GM12878 (cell line): Measurements from ENCODE around the gene SOX5. TPM values are rescaled to one million over a fixed set of nuclear protein-coding genes. Genes with fewer than 3 reads are reported as not detected.

ENCODE experiments used
- ATAC-seq: fragments of 200-7000 bp; cut with Tn5 transposase; 3 replicates; pipeline ENCODE4 v1.9.1; 2020; ENCODE audit warnings: mild to moderate bottlenecking, moderate library complexity
- BruUV-seq: library from RNA; stranded (reverse); fragments of 400-500 nt; replicated peaks from 2 replicates; lab custom pipeline; 2021; lab: Mats Ljungman, UMichigan
- CTCF ChIA-PET: fragments of 300-600 bp; sonication (Branson Sonifier 250); formaldehyde crosslinking; extraction: SDS; loops from one replicate; lab custom pipeline; 2021; ENCODE audit warnings: inconsistent platforms; lab: Yijun Ruan, JAX
- POLR2A ChIA-PET: fragments of 350-600 bp; formaldehyde crosslinking; extraction: SDS; loops from one replicate; lab custom pipeline; 2021; ENCODE audit warnings: inconsistent platforms; lab: Charles Lee
- RAD21 ChIA-PET: fragments of 300-600 bp; sonication (Branson Sonifier 250); formaldehyde crosslinking; loops from one replicate; lab custom pipeline; 2023; ENCODE audit warnings: antibody characterized with exemption; ENCODE audit not compliant: unreplicated experiment; lab: Charles Lee
- SMC1A ChIA-PET: fragments of 300-600 bp; sonication (Branson Sonifier 250); formaldehyde crosslinking; loops from one replicate; lab custom pipeline; 2023; ENCODE audit not compliant: unreplicated experiment, uncharacterized antibody; lab: Charles Lee
- DNase-seq: peaks from one replicate; pipeline ENCODE4 v3.0.0-alpha.2; 2011; ENCODE audit warnings: low read depth, low spot score
- FAIRE-seq: peaks from 3 replicates; lab custom pipeline; 2011; peaks lifted over from hg19 to GRCh38; lab: Jason Lieb, UNC
- H2AFZ ChIP-seq: 2 replicates; pipeline ENCODE4 v1.6.0; 2011; ENCODE audit warnings: low read depth, low read length, control low read depth; ENCODE audit not compliant: control insufficient read depth
- H3K27ac ChIP-seq: 2 replicates; pipeline ENCODE4 v1.5.1; 2011; ENCODE audit warnings: control low read depth; ENCODE audit not compliant: control insufficient read depth, insufficient read depth
- H3K27me3 ChIP-seq, 2 experiments: replicated peaks in 1 of 2; 2 replicates each; pipeline versions ENCODE4 v1.6.0 to v1.6.1; 2011; ENCODE audit warnings: low read length in 1 of 2; ENCODE audit not compliant: control insufficient read depth in 2 of 2, insufficient read depth in 2 of 2
- H3K36me3 ChIP-seq, 2 experiments: 2 replicates each; pipeline ENCODE4 v1.5.1; 2011; ENCODE audit warnings: low read length in 1 of 2; ENCODE audit not compliant: control insufficient read depth in 2 of 2, insufficient read depth in 2 of 2
- H3K4me1 ChIP-seq: 2 replicates; pipeline ENCODE4 v1.6.1; 2011; ENCODE audit warnings: mild to moderate bottlenecking, low read length, moderate library complexity, mixed read lengths; ENCODE audit not compliant: control insufficient read depth, insufficient read depth
- H3K4me2 ChIP-seq: 2 replicates; pipeline ENCODE4 v1.6.0; 2011; ENCODE audit warnings: control low read depth; ENCODE audit not compliant: control insufficient read depth, insufficient read depth
- H3K4me3 ChIP-seq: fragments of 200-600 bp; sonication (generic); 2 replicates; pipeline ENCODE4 v1.5.1; 2016
- H3K79me2 ChIP-seq: 2 replicates; pipeline ENCODE4 v1.6.0; 2011; ENCODE audit warnings: low read length; ENCODE audit not compliant: control insufficient read depth, insufficient read depth
- H3K9ac ChIP-seq: 2 replicates; pipeline ENCODE4 v1.8.0; 2011; ENCODE audit warnings: low read length, control low read depth, mixed read lengths; ENCODE audit not compliant: control insufficient read depth, insufficient read depth
- H3K9me3 ChIP-seq: replicated peaks from 3 replicates; pipeline ENCODE4 v1.5.1; 2011; ENCODE audit warnings: mild to moderate bottlenecking, low read length; ENCODE audit not compliant: control insufficient read depth, insufficient read depth
- H4K20me1 ChIP-seq: 2 replicates; pipeline ENCODE4 v1.6.0; 2011; ENCODE audit not compliant: control insufficient read depth, insufficient read depth
- EGR1 ChIP-seq, 2 experiments: IDR thresholded peaks; 1 replicate in 1 of 2; 2 replicates in 1 of 2; pipeline ENCODE4 v1.6.1; 2011 to 2012; ENCODE audit warnings: low read depth in 2 of 2, low read length in 2 of 2, borderline replicate concordance in 1 of 2, mild to moderate bottlenecking in 1 of 2, moderate library complexity in 1 of 2
- IKZF2 ChIP-seq, 2 experiments: fragments of 450-650 bp; IDR thresholded peaks; 2 replicates each; pipeline ENCODE4 v1.6.1; 2017; ENCODE audit warnings: mild to moderate bottlenecking in 2 of 2, moderate library complexity in 2 of 2
- WGBS: methylation state at CpG from one replicate; pipeline ENCODE4 v1.1.6; 2016; ENCODE audit warnings: low lambda C conversion rate; ENCODE audit not compliant: insufficient replicate concordance, insufficient coverage; ENCODE audit errors: missing lambda C conversion rate; 5-methylcytosine and 5-hydroxymethylcytosine counted together
- in situ Hi-C: fragments of 300-500 bp; cut with MboI; formaldehyde crosslinking; loops from 9 replicates; pipeline ENCODE4 v1.14.3; 2018; ENCODE audit warnings: mixed read lengths
- intact Hi-C: fragments of 100-400 bp; cut with micrococcal nuclease; formaldehyde crosslinking; loops from one replicate; pipeline ENCODE4 v1.14.2; 2022; ENCODE audit not compliant: unreplicated experiment
- polyA plus RNA-seq, 11 experiments: library from polyadenylated mRNA; depleted of rRNA in 4 of 11; unstranded in 6 of 11; stranded (reverse) in 5 of 11; fragments of >200 nt; fragmentation: Nextera tagmentation in 4 of 11; fragmentation: Illumina TruSeq in 1 of 11; extraction: Ambion mirVana in 4 of 11; extraction: Trizol in 1 of 11; gene quantifications; 1 replicate in 1 of 11; 2 replicates in 10 of 11; pipeline versions ENCODE4 v1.2.1 to v1.2.3, GENCODE V29; 2011 to 2016; ENCODE audit warnings: inconsistent platforms in 2 of 11, missing spikeins in 2 of 11, low read depth in 1 of 11
- total RNA-seq, 4 experiments: library from RNA; depleted of rRNA in 3 of 4; stranded (reverse); fragments of >200 nt in 3 of 4; fragmentation: Illumina TruSeq in 1 of 4; extraction: Trizol in 1 of 4; gene quantifications; 2 replicates each; pipeline versions ENCODE4 v1.2.1 to v1.2.3, GENCODE V29; 2013 to 2021
- TF ChIP-seq, protein P1 (sequence below): fragments of 450-650 bp; IDR thresholded peaks from 2 replicates; pipeline ENCODE4 v1.6.1; 2016; ENCODE audit warnings: mild to moderate bottlenecking

SOX5 gene
- total and polyA plus RNA-seq, 10 of the 15 experiments (the other 5 are each of a cell fraction or from before 2014, with no cell fraction given) = 0.08 to 1.0 (median 0.24) TPM

DNA sequence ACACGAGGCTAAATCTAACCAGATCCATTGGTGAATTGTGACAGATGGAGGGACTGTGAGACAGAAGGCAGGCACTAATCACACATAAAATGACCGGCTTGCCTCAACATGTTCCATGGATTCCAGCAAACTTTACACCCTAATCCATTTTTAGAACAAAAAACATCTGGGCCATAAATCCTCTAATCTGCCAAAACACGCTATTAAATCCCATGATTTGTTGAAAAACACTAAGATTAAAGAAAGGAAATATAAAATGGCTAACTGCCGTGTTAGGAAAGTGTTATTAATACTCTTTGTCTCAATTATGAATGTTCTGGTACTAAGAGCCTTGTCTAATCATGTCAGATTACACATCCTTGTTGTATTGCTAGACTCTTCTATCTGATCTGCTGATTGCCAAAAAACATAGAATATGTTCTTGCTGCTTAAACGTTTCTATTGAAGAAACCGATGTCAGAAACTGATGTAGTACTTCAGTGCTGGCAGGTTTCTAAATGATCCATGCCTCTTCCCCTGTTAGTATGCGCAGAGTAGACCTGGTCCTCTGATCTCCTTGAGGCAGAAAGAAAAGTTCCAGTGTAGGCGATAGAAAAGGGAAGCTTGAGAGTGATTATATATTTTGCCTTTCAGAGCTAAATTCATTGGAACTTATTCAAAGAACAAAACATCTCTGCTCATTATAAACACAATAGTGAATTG lies 384.9 kb downstream of the SOX5 start:
- H3K4me1 ChIP-seq = no peaks in the 10 kb centered on the region
- in situ Hi-C loops = no loop called here
- TF ChIP-seq, protein P1, sequence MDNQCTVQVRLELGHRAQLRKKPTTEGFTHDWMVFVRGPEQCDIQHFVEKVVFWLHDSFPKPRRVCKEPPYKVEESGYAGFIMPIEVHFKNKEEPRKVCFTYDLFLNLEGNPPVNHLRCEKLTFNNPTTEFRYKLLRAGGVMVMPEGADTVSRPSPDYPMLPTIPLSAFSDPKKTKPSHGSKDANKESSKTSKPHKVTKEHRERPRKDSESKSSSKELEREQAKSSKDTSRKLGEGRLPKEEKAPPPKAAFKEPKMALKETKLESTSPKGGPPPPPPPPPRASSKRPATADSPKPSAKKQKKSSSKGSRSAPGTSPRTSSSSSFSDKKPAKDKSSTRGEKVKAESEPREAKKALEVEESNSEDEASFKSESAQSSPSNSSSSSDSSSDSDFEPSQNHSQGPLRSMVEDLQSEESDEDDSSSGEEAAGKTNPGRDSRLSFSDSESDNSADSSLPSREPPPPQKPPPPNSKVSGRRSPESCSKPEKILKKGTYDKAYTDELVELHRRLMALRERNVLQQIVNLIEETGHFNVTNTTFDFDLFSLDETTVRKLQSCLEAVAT = no peak
- TF ChIP-seq EGR1 (IDR thresholded peaks at IDR 0.05; ENCODE audit: borderline replicate concordance in 1 of 2, low read depth in 2 of 2, low read length in 2 of 2) (no peak), IKZF2 (IDR thresholded peaks at IDR 0.05) (no peak)
- no peak overlapping the region for H3K4me2 ChIP-seq
- no peaks in the 10 kb centered on the region for H3K36me3 ChIP-seq
- no peaks in the 10 kb centered on the region for H3K79me2 ChIP-seq
- CTCF ChIA-PET = no interaction called here
- no peaks in the 10 kb centered on the region for H3K27me3 ChIP-seq
- WGBS = 49% methylated on average over 8 of the region's 8 CpGs
- RAD21 ChIA-PET = no interaction called here
- POLR2A ChIA-PET = no interaction called here
- H4K20me1 ChIP-seq = no peaks in the 10 kb centered on the region
- H2AFZ ChIP-seq = no peak overlapping the region
- DNase-seq = no peak
- no peak overlapping the region for H3K4me3 ChIP-seq
- H3K27ac ChIP-seq = no peak overlapping the region
- no TSS peak for BruUV-seq
- intact Hi-C loops = no loop called here
- no peak overlapping the region for H3K9ac ChIP-seq
- H3K9me3 ChIP-seq = no peaks in the 10 kb centered on the region
- FAIRE-seq = no peak
- no peak for ATAC-seq
- SMC1A ChIA-PET = no interaction called here
